Panc1 (cell line): ENCODE results near the gene PCSK2. TPM values are rescaled to one million over a fixed set of nuclear protein-coding genes. Genes with fewer than 3 reads are reported as not detected.

Experiments used
- ATAC-seq: fragments of 200-7000 bp; cut with Tn5 transposase; 2 replicates; pipeline ENCODE4 v1.9.1; 2020; ENCODE audit warnings: mild to moderate bottlenecking, moderate library complexity
- BruUV-seq: library from RNA; stranded (reverse); fragments of 400-500 nt; replicated peaks from 2 replicates; lab custom pipeline; 2021; lab: Mats Ljungman, UMichigan
- CTCF ChIA-PET: fragments of 300-600 bp; sonication (Branson Sonifier 250); formaldehyde crosslinking; loops from one replicate; lab custom pipeline; 2022; ENCODE audit warnings: antibody characterized with exemption; lab: Charles Lee
- POLR2A ChIA-PET: fragments of 300-600 bp; sonication (Branson Sonifier 250); formaldehyde crosslinking; loops from one replicate; lab custom pipeline; 2022; ENCODE audit warnings: antibody characterized with exemption; lab: Charles Lee
- DNase-seq: peaks from one replicate; pipeline ENCODE4 v3.0.0-alpha.2; 2010; ENCODE audit warnings: low read depth, low spot score
- H3K27ac ChIP-seq: 2 replicates; pipeline ENCODE4 v1.5.1; 2011; ENCODE audit warnings: mild to moderate bottlenecking, low read length, inconsistent platforms
- H3K27me3 ChIP-seq: fragments of 200-500 bp; sonication (Bioruptor generic); 2 replicates; pipeline ENCODE4 v1.6.0; 2014; ENCODE audit warnings: low read length, inconsistent platforms; ENCODE audit not compliant: control insufficient read depth, insufficient read depth
- H3K36me3 ChIP-seq: fragments of 200-500 bp; sonication (Bioruptor generic); 2 replicates; pipeline ENCODE4 v1.5.1; 2014; ENCODE audit warnings: inconsistent platforms, mild to moderate bottlenecking, low read length, moderate library complexity; ENCODE audit not compliant: control insufficient read depth, insufficient read depth
- H3K4me1 ChIP-seq: 2 replicates; pipeline ENCODE4 v1.5.1; 2011; ENCODE audit warnings: inconsistent platforms, mild to moderate bottlenecking, low read length, moderate library complexity; ENCODE audit not compliant: control insufficient read depth, insufficient read depth
- H3K4me3 ChIP-seq, 2 experiments: 2 replicates each; pipeline ENCODE4 v1.5.1; 2011 to 2012; ENCODE audit warnings: low read depth in 2 of 2, low read length in 2 of 2, mild to moderate bottlenecking in 2 of 2, inconsistent platforms in 1 of 2, moderate library complexity in 1 of 2
- H3K9me3 ChIP-seq: fragments of 200-500 bp; sonication (Bioruptor generic); 2 replicates; pipeline ENCODE4 v1.5.1; 2014; ENCODE audit warnings: low read depth, mild to moderate bottlenecking, inconsistent platforms, low read length, moderate library complexity; ENCODE audit not compliant: control insufficient read depth, insufficient read depth
- POLR2AphosphoS5 ChIP-seq: IDR thresholded peaks from 2 replicates; pipeline ENCODE4 v1.6.1; 2012; ENCODE audit warnings: mild to moderate bottlenecking, low read depth, low read length, moderate library complexity
- SIN3A ChIP-seq: IDR thresholded peaks from 2 replicates; pipeline ENCODE4 v1.6.1; 2012; ENCODE audit warnings: low read depth, mild to moderate bottlenecking, low read length, moderate library complexity, borderline replicate concordance; ENCODE audit not compliant: insufficient read depth
- TCF7L2 ChIP-seq: IDR thresholded peaks from 2 replicates; pipeline ENCODE4 v1.6.1; 2011; ENCODE audit warnings: mild to moderate bottlenecking, low read depth, low read length, inconsistent platforms
- in situ Hi-C: cut with HindIII; loops from 2 replicates; pipeline ENCODE4 v1.10.0; 2016; ENCODE audit warnings: low sequenced_read_pairs, low pct_unique_long_range_greater_than_20kb
- intact Hi-C: fragments of 100-400 bp; cut with micrococcal nuclease; formaldehyde crosslinking; loops from one replicate; pipeline ENCODE4 v1.10.0; 2022; ENCODE audit not compliant: unreplicated experiment
- total RNA-seq: library from RNA; stranded (reverse); gene quantifications from one replicate; pipeline ENCODE4 v1.2.1, GENCODE V29; 2021; ENCODE audit not compliant: unreplicated experiment
- TF ChIP-seq, protein P1 (sequence below), 2 experiments: IDR thresholded peaks; 2 replicates each; pipeline ENCODE4 v1.6.1; 2011 to 2012; ENCODE audit warnings: low read depth in 2 of 2, control low read depth in 1 of 2, low read length in 1 of 2, mild to moderate bottlenecking in 1 of 2, moderate library complexity in 1 of 2; ENCODE audit not compliant: insufficient read depth in 1 of 2
- TF ChIP-seq, protein P2 (sequence below): fragments of 450-650 bp; IDR thresholded peaks from 2 replicates; pipeline ENCODE4 v1.5.1; 2017; ENCODE audit warnings: mild to moderate bottlenecking

The PCSK2 gene
- total RNA-seq, 1 experiment from 2014 or later, result not detected

DNA sequence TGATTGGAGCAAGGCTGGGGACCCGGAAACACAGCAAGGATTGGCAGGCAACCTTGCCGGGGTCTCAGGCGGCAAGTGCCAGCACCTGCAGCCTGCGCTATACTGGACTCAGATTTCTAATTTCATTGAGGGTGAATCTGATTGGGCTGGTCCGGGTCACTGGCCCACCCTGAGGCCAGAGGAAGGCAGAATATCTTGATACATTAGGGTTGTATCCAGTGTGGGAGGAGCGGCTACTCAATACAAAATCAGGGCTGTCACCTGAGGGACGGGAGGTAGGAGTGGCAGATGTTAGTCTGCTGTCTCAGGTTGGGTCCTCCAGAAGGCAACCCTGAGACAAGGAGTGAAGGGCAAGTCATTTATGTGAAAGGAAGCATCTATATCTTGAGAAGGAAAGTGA lies 263.7 kb downstream of the PCSK2 start:
- Histone ChIP-seq H3K27ac (no peak overlapping the region), H3K4me1 (no peaks in the 10 kb centered on the region), H3K36me3 (no peaks in the 10 kb centered on the region), H3K9me3 (no peaks in the 10 kb centered on the region), H3K27me3 (peaks cover 7% of the 10 kb centered on the region; the same call in 1 of the 2 replicates), H3K4me3 (no peak overlapping the region)
- ChIA-PET POLR2A (no interaction called here), CTCF (no interaction called here)
- no peak for DNase-seq
- BruUV-seq, result no TSS peak
- in situ Hi-C loops, result no loop called here
- TF ChIP-seq TCF7L2, result no peak
- TF ChIP-seq, protein P1, sequence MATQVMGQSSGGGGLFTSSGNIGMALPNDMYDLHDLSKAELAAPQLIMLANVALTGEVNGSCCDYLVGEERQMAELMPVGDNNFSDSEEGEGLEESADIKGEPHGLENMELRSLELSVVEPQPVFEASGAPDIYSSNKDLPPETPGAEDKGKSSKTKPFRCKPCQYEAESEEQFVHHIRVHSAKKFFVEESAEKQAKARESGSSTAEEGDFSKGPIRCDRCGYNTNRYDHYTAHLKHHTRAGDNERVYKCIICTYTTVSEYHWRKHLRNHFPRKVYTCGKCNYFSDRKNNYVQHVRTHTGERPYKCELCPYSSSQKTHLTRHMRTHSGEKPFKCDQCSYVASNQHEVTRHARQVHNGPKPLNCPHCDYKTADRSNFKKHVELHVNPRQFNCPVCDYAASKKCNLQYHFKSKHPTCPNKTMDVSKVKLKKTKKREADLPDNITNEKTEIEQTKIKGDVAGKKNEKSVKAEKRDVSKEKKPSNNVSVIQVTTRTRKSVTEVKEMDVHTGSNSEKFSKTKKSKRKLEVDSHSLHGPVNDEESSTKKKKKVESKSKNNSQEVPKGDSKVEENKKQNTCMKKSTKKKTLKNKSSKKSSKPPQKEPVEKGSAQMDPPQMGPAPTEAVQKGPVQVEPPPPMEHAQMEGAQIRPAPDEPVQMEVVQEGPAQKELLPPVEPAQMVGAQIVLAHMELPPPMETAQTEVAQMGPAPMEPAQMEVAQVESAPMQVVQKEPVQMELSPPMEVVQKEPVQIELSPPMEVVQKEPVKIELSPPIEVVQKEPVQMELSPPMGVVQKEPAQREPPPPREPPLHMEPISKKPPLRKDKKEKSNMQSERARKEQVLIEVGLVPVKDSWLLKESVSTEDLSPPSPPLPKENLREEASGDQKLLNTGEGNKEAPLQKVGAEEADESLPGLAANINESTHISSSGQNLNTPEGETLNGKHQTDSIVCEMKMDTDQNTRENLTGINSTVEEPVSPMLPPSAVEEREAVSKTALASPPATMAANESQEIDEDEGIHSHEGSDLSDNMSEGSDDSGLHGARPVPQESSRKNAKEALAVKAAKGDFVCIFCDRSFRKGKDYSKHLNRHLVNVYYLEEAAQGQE (IDR thresholded peaks at IDR 0.05; ENCODE audit: insufficient read depth in 1 of 2, low read depth in 2 of 2, low read length in 1 of 2), result no peak
- TF ChIP-seq POLR2AphosphoS5, result no peak
- TF ChIP-seq, protein P2, sequence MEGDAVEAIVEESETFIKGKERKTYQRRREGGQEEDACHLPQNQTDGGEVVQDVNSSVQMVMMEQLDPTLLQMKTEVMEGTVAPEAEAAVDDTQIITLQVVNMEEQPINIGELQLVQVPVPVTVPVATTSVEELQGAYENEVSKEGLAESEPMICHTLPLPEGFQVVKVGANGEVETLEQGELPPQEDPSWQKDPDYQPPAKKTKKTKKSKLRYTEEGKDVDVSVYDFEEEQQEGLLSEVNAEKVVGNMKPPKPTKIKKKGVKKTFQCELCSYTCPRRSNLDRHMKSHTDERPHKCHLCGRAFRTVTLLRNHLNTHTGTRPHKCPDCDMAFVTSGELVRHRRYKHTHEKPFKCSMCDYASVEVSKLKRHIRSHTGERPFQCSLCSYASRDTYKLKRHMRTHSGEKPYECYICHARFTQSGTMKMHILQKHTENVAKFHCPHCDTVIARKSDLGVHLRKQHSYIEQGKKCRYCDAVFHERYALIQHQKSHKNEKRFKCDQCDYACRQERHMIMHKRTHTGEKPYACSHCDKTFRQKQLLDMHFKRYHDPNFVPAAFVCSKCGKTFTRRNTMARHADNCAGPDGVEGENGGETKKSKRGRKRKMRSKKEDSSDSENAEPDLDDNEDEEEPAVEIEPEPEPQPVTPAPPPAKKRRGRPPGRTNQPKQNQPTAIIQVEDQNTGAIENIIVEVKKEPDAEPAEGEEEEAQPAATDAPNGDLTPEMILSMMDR, result no peak
- no peak for TF ChIP-seq SIN3A
- ATAC-seq, result peak; percentile 11; the same call in 1 of the 2 replicates
- intact Hi-C loops, result no loop called here

DNA sequence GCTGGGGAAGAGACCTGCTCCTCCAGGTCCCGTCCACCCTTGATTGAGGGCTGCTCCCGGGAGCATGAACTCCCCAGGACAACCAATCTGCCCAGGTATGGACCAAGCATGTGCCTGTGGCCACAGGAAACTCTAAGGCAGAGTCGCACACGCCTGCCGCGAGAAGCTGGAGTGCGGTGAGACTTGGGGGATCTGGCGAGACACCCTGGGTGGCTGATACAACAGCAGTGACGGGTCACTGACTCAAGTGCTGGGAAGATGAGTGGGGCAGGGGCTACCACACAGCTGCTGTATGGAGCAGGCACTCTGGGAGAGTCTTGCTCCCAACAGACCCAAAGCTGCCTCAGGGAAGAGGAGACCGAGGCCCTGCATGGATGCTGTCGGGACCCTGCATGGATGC lies 264.2 kb downstream of the PCSK2 start:
- H3K27me3 ChIP-seq, result peaks cover 4% of the 10 kb centered on the region; the same call in 1 of the 2 replicates
- TF ChIP-seq, protein P1 (IDR thresholded peaks at IDR 0.05; ENCODE audit: insufficient read depth in 1 of 2, low read depth in 2 of 2, low read length in 1 of 2), result no peak
- TF ChIP-seq SIN3A (no peak), POLR2AphosphoS5 (no peak), TCF7L2 (no peak)
- TF ChIP-seq, protein P2, result no peak
- ChIA-PET POLR2A (no interaction called here), CTCF (no interaction called here)
- no peak overlapping the region for H3K27ac ChIP-seq
- no peaks in the 10 kb centered on the region for H3K4me1 ChIP-seq
- no peak overlapping the region for H3K4me3 ChIP-seq
- no TSS peak for BruUV-seq
- no peaks in the 10 kb centered on the region for H3K36me3 ChIP-seq
- intact Hi-C loops (no loop called here), in situ Hi-C loops (no loop called here)
- no peak for DNase-seq
- no peaks in the 10 kb centered on the region for H3K9me3 ChIP-seq
- ATAC-seq, result peak; percentile 28; the same call in 1 of the 2 replicates
